HepG2 (cell line): ENCODE data around the gene RSPH10B. TPM values are rescaled to one million over a fixed set of nuclear protein-coding genes. Genes with fewer than 3 reads are reported as not detected.
A peak's percentile ranks its signal among the peaks of the same experiment; 100 is the strongest.

Source experiments
- CBFB ChIP-seq: sonication (generic); formaldehyde crosslinking; IDR thresholded peaks from 2 replicates; pipeline ENCODE4 v1.4.0; 2020; ENCODE audit warnings: missing genetic modification reagents
- CSRNP1 ChIP-seq: sonication (generic); formaldehyde crosslinking; IDR thresholded peaks from 2 replicates; pipeline ENCODE4 v1.8.1; 2023; ENCODE audit warnings: mild to moderate bottlenecking, missing genetic modification reagents
- HNF4G ChIP-seq, 2 experiments: sonication (generic) in 1 of 2; formaldehyde crosslinking in 1 of 2; IDR thresholded peaks; 2 replicates each; pipeline versions ENCODE4 v1.4.0 to v1.6.1; 2011 to 2020; ENCODE audit warnings: borderline replicate concordance in 2 of 2, low read depth in 2 of 2, mild to moderate bottlenecking in 2 of 2, low read length in 1 of 2, missing genetic modification reagents in 1 of 2, moderate library complexity in 1 of 2
- ISX ChIP-seq: sonication (generic); formaldehyde crosslinking; conservative IDR thresholded peaks from 2 replicates; pipeline ENCODE4 v1.5.0; 2020; ENCODE audit warnings: missing genetic modification reagents
- KAT7 ChIP-seq: IDR thresholded peaks from 2 replicates; pipeline ENCODE4 v1.6.1; 2018; ENCODE audit warnings: borderline replicate concordance, missing compliant biosample characterization
- KLF9 ChIP-seq: IDR thresholded peaks from 2 replicates; pipeline ENCODE4 v1.6.1; 2016; ENCODE audit warnings: low read depth
- NFE2 ChIP-seq: sonication (generic); formaldehyde crosslinking; IDR thresholded peaks from 2 replicates; pipeline ENCODE4 v1.4.0; 2020; ENCODE audit warnings: missing genetic modification reagents
- POLR2AphosphoS2 ChIP-seq: IDR thresholded peaks from 2 replicates; pipeline ENCODE4 v1.6.1; 2011; ENCODE audit warnings: low read depth, low read length, improper control_type of control experiment
- SAFB2 ChIP-seq: sonication (generic); formaldehyde crosslinking; IDR thresholded peaks from 2 replicates; pipeline ENCODE4 v1.5.1; 2020; ENCODE audit warnings: missing genetic modification reagents, low read depth, mild to moderate bottlenecking, borderline replicate concordance
- SNRNP70 ChIP-seq: fragments of 200-400 bp; formaldehyde crosslinking; IDR thresholded peaks from 2 replicates; pipeline ENCODE4 v1.6.1; 2017; ENCODE audit warnings: mild to moderate bottlenecking, low read depth, low read length, moderate library complexity
- TSC22D2 ChIP-seq: sonication (generic); formaldehyde crosslinking; IDR thresholded peaks from 2 replicates; pipeline ENCODE4 v1.5.1; 2020; ENCODE audit warnings: missing genetic modification reagents, mild to moderate bottlenecking, borderline replicate concordance
- ZBTB3 ChIP-seq: sonication (generic); formaldehyde crosslinking; IDR thresholded peaks from 2 replicates; pipeline ENCODE4 v1.4.0; 2020; ENCODE audit warnings: low read depth, mild to moderate bottlenecking, moderate library complexity, missing genetic modification reagents, borderline replicate concordance
- ZFP82 ChIP-seq: sonication (generic); formaldehyde crosslinking; IDR thresholded peaks from 2 replicates; pipeline ENCODE4 v1.5.1; 2020; ENCODE audit warnings: mild to moderate bottlenecking, missing genetic modification reagents, borderline replicate concordance
- ZNF10 ChIP-seq: sonication (generic); formaldehyde crosslinking; IDR thresholded peaks from 2 replicates; pipeline ENCODE4 v1.4.0; 2020; ENCODE audit warnings: mild to moderate bottlenecking, low read depth, missing genetic modification reagents, borderline replicate concordance
- ZNF101 ChIP-seq: sonication (generic); formaldehyde crosslinking; IDR thresholded peaks from 2 replicates; pipeline ENCODE4 v1.4.0; 2020; ENCODE audit warnings: mild to moderate bottlenecking, low read depth, missing genetic modification reagents, borderline replicate concordance
- ZNF121 ChIP-seq: sonication (generic); formaldehyde crosslinking; IDR thresholded peaks from 2 replicates; pipeline ENCODE4 v1.5.0; 2020; ENCODE audit warnings: mild to moderate bottlenecking, missing genetic modification reagents
- ZNF704 ChIP-seq: sonication (generic); formaldehyde crosslinking; IDR thresholded peaks from 2 replicates; pipeline ENCODE4 v1.8.1; 2023; ENCODE audit warnings: mild to moderate bottlenecking, inconsistent platforms, moderate library complexity, missing genetic modification reagents, borderline replicate concordance
- ZNF709 ChIP-seq: sonication (generic); formaldehyde crosslinking; IDR thresholded peaks from 2 replicates; pipeline ENCODE4 v1.5.0; 2020; ENCODE audit warnings: mild to moderate bottlenecking, missing genetic modification reagents
- ZNF766 ChIP-seq: sonication (generic); formaldehyde crosslinking; IDR thresholded peaks from 2 replicates; pipeline ENCODE4 v1.5.0; 2020; ENCODE audit warnings: missing genetic modification reagents, borderline replicate concordance
- polyA plus RNA-seq, 8 experiments: library from polyadenylated mRNA; depleted of rRNA in 3 of 8; stranded (reverse) in 7 of 8; unstranded in 1 of 8; fragments of >200 nt; fragmentation: Illumina TruSeq in 4 of 8; extraction: Trizol in 4 of 8; gene quantifications; 2 replicates each; pipeline versions ENCODE4 v1.2.1 to v1.2.3, GENCODE V29; 2011 to 2016; ENCODE audit warnings: low read depth in 4 of 8, missing spikeins in 1 of 8, mixed read lengths in 1 of 8; ENCODE audit not compliant: insufficient read depth in 1 of 8
- total RNA-seq, 5 experiments: library from RNA; depleted of rRNA; stranded (reverse); fragments of >200 nt; fragmentation: Illumina TruSeq; extraction: Trizol; gene quantifications; 2 replicates each; pipeline ENCODE4 v1.2.3, GENCODE V29; 2016; ENCODE audit warnings: low read depth in 1 of 5
- TF ChIP-seq, protein P1 (sequence below): sonication (generic); formaldehyde crosslinking; IDR thresholded peaks from 2 replicates; pipeline ENCODE4 v1.4.0; 2020; ENCODE audit warnings: missing genetic modification reagents

RSPH10B gene
- total and polyA plus RNA-seq, 2 of the 13 experiments (the other 11 are each of a cell fraction or from before 2014, with no cell fraction given) = not detected

- TF ChIP-seq KLF9 (peak; percentile 83; the same call in 1 of the 2 replicates), NFE2 (0 out of 2 replicates have a peak, but pooled peaks have one; percentile 22), ZNF10 (peak; percentile 94; the same call in 1 of the 2 replicates), ZNF704 (CRISPR knock-in tag) (peak; percentile 100), ZNF121 (peak; percentile 74), SNRNP70 (no peak), CBFB (CRISPR knock-in tag) (peak; percentile 93), KAT7 (peak; percentile 90; the same call in 1 of the 2 replicates), HNF4G (IDR thresholded peaks at IDR 0.05; ENCODE audit: borderline replicate concordance, low read depth, low read length) (0 out of 2 replicates have a peak, but pooled peaks have one; percentile 12), HNF4G (CRISPR knock-in tag; IDR thresholded peaks at IDR 0.05; ENCODE audit: borderline replicate concordance, low read depth) (peak; percentile 76; the same call in 1 of the 2 replicates), TSC22D2 (CRISPR knock-in tag) (peak; percentile 97), ZFP82 (CRISPR knock-in tag) (peak; percentile 99), SAFB2 (CRISPR knock-in tag) (peak; percentile 100), ZNF709 (peak; percentile 100), CSRNP1 (CRISPR knock-in tag) (peak; percentile 99), ZBTB3 (CRISPR knock-in tag) (peak; percentile 95; the same call in 1 of the 2 replicates), ZNF766 (CRISPR knock-in tag) (peak; percentile 100), ZNF101 (CRISPR knock-in tag) (peak; percentile 99), ISX (peak; percentile 99), POLR2AphosphoS2 (peak; percentile 43; the same call in 1 of the 2 replicates)
- TF ChIP-seq, protein P1, sequence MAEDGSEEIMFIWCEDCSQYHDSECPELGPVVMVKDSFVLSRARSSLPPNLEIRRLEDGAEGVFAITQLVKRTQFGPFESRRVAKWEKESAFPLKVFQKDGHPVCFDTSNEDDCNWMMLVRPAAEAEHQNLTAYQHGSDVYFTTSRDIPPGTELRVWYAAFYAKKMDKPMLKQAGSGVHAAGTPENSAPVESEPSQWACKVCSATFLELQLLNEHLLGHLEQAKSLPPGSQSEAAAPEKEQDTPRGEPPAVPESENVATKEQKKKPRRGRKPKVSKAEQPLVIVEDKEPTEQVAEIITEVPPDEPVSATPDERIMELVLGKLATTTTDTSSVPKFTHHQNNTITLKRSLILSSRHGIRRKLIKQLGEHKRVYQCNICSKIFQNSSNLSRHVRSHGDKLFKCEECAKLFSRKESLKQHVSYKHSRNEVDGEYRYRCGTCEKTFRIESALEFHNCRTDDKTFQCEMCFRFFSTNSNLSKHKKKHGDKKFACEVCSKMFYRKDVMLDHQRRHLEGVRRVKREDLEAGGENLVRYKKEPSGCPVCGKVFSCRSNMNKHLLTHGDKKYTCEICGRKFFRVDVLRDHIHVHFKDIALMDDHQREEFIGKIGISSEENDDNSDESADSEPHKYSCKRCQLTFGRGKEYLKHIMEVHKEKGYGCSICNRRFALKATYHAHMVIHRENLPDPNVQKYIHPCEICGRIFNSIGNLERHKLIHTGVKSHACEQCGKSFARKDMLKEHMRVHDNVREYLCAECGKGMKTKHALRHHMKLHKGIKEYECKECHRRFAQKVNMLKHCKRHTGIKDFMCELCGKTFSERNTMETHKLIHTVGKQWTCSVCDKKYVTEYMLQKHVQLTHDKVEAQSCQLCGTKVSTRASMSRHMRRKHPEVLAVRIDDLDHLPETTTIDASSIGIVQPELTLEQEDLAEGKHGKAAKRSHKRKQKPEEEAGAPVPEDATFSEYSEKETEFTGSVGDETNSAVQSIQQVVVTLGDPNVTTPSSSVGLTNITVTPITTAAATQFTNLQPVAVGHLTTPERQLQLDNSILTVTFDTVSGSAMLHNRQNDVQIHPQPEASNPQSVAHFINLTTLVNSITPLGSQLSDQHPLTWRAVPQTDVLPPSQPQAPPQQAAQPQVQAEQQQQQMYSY (CRISPR knock-in tag) = peak; percentile 81
Measured at GRCh38 chr7:6008668-6009611, 38.5 kb upstream of the RSPH10B start, which contains the start of the genes AIMP2 and PMS2 (continued).
